ENCODE data around the gene PRKCZ. TPM values are rescaled to one million over a fixed set of nuclear protein-coding genes. Genes with fewer than 3 reads are reported as not detected.
"Not testable (repeated sequence)": the region's sequence is repeated elsewhere in the genome, so short reads cannot be mapped to it uniquely, and the experiment has no call there.

The PRKCZ gene
- total RNA-seq, 1 donor, result 1.6 TPM

- DNase-seq (ENCODE audit: low read depth), result no peak
- no peak overlapping the region for H3K4me3 ChIP-seq (ENCODE audit: low read depth, low read length)
- no peak for TF ChIP-seq CTCF (IDR thresholded peaks at IDR 0.05; ENCODE audit: insufficient read depth, low read length)
These were observed 90.8 kb downstream of the PRKCZ start for GRCh38 chr1:2141025-2141424.

GRCh38 chr1:2143814-2144500 lies 93.7 kb downstream of the PRKCZ start:
- DNase-seq (ENCODE audit: low read depth), result no peak
- no peak overlapping the region for H3K4me3 ChIP-seq (ENCODE audit: low read depth, low read length)
- no peak for TF ChIP-seq CTCF (IDR thresholded peaks at IDR 0.05; ENCODE audit: insufficient read depth, low read length)

- no peak for TF ChIP-seq CTCF (IDR thresholded peaks at IDR 0.05; ENCODE audit: insufficient read depth, low read length)
- DNase-seq (ENCODE audit: low read depth), result no peak
- H3K4me3 ChIP-seq (ENCODE audit: low read depth, low read length), result no peak overlapping the region
These were observed 94.4 kb downstream of the PRKCZ start for GRCh38 chr1:2144501-2145090.

- TF ChIP-seq CTCF (IDR thresholded peaks at IDR 0.05; ENCODE audit: insufficient read depth, low read length), result no peak
- no peak for DNase-seq (ENCODE audit: low read depth)
These were observed 96.0 kb downstream of the PRKCZ start for GRCh38 chr1:2145946-2146835.

GRCh38 chr1:2146836-2147517 lies 96.8 kb downstream of the PRKCZ start:
- H3K4me3 ChIP-seq (ENCODE audit: low read depth, low read length), result no peak overlapping the region
- no peak for TF ChIP-seq CTCF (IDR thresholded peaks at IDR 0.05; ENCODE audit: insufficient read depth, low read length)
- no peak for DNase-seq (ENCODE audit: low read depth)

More at GRCh38 chr1:2145946-2146835, 96.0 kb downstream of the PRKCZ start:
- H3K4me3 ChIP-seq (ENCODE audit: low read depth, low read length), result no peak overlapping the region

DNA sequence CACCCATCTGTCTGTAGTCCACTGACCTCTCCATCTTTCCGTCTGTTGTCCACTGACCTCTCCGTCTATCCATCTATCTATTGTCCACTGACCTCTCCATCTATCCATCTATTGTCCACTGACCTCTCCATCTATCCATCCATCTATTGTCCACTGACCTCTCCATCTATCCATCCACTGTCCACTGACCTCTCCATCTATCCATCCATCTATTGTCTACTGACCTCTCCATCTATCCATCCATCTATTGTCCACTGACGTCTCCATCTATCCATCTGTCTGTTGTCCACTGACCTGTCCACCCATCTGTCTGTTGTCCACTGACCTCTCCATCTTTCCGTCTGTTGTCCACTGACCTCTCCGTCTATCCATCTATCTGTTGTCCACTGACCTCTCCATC lies 97.7 kb downstream of the PRKCZ start:
- not testable (repeated sequence) for H3K4me3 ChIP-seq (ENCODE audit: low read depth, low read length); DNase-seq (ENCODE audit: low read depth)
